ENCODE results near the gene SLC36A2.

GRCh38 chr5:151293624-151294023 lies 53.7 kb downstream of the SLC36A2 start:
- TF ChIP-seq, protein P1, sequence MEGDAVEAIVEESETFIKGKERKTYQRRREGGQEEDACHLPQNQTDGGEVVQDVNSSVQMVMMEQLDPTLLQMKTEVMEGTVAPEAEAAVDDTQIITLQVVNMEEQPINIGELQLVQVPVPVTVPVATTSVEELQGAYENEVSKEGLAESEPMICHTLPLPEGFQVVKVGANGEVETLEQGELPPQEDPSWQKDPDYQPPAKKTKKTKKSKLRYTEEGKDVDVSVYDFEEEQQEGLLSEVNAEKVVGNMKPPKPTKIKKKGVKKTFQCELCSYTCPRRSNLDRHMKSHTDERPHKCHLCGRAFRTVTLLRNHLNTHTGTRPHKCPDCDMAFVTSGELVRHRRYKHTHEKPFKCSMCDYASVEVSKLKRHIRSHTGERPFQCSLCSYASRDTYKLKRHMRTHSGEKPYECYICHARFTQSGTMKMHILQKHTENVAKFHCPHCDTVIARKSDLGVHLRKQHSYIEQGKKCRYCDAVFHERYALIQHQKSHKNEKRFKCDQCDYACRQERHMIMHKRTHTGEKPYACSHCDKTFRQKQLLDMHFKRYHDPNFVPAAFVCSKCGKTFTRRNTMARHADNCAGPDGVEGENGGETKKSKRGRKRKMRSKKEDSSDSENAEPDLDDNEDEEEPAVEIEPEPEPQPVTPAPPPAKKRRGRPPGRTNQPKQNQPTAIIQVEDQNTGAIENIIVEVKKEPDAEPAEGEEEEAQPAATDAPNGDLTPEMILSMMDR (IDR thresholded peaks at IDR 0.05): no peak
- TF ChIP-seq POLR2A (IDR thresholded peaks at IDR 0.05): no peak

Data from adrenal gland (tissue), 5 donors.